T-helper 1 cell treated with Interleukin-12 subunit alpha and Interleukin-12 subunit beta and Interleukin-4 antibody, amounts not matched to agents 30 ng/mL and 1 ng/mL, for 36 hours (primary cell): ENCODE measurements around the gene CHSY3. TPM values are rescaled to one million over a fixed set of nuclear protein-coding genes. Genes with fewer than 3 reads are reported as not detected.

ENCODE experiments used
- intact Hi-C: fragments of 100-400 bp; cut with micrococcal nuclease; formaldehyde crosslinking; loops from one replicate; pipeline ENCODE4 v1.15.1; 2024
- total RNA-seq: library from RNA; stranded (reverse); gene quantifications from 2 replicates; pipeline ENCODE4 v1.2.3, GENCODE V29; 2022

The CHSY3 gene
- total RNA-seq, 1 donor from 2014 or later: not detected

DNA sequence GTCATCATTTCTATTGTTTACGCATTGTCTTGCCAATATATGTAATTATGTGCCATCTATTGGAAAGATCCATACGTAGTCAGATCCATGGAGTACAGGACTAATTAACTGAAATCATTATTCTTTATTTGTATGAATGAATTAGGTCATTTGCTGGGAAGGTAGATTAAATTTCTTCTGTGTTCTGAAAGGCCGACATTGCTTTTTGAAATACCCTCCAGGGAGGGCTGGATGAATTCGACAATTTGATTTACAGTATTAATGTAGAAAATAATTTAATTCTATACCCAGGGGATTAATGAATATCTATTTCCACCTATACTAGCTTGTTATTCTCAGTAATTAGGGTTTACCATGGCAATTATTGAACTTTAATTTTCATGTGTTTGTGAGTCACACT, 117.6 kb downstream of the CHSY3 start:
- intact Hi-C loops: no loop called here

DNA sequence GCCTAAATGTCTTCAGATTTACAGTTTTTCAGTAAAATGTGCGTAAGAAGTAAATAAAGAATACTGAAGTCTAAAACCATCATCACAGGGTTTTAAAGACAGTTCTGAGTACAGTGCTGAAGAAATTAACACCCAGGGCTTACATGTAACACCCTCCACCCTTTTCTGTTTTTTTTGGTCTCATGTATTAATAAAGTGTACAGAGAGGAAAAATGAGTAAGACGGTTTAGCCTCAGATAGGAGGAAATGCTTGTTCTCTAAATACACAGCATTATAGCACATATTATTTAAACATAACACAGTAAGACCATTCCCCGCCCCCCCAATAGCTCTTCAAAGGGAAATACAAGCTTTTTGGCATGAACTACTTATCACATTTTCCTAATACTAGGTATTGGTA, 119.3 kb downstream of the CHSY3 start:
- intact Hi-C loops: no loop called here

DNA sequence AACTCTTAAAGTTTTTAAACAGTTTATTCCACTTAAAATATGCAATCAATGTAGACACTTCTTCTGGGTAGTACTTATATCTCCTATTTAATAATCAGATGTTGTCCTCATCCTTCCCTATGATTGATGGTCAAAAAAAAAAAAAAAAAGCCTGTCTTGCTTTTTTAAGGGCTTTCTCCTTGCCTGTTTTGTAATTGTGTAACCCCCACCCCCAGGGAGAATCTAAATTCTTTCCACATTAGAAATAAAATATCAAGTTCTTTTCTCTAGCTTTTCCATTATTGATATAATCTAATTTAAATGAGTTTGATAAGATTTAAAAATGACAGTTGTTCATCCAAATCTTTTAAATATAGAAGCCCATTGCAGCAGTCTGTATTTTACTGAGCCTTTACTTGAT, 119.7 kb downstream of the CHSY3 start:
- intact Hi-C loops: no loop called here

DNA sequence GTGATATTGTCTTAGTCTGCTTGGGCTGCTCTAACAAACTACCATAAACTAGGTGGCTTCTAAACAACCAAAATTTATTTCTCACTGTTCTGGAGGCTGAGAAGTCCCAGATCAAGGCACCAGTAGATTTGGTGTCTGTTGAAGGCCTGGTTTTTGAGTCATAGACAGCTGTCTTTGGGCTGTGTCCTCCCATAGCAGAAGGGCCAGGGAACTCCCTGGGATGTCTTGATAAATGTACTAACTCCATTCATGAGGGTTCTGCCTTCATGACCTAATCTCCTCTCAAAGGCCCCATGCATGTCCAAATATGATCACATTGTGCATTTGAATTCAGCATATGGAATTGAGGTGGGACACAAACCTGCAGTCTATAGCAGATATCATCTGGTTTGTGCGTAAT, 121.2 kb downstream of the CHSY3 start:
- intact Hi-C loops: no loop called here

DNA sequence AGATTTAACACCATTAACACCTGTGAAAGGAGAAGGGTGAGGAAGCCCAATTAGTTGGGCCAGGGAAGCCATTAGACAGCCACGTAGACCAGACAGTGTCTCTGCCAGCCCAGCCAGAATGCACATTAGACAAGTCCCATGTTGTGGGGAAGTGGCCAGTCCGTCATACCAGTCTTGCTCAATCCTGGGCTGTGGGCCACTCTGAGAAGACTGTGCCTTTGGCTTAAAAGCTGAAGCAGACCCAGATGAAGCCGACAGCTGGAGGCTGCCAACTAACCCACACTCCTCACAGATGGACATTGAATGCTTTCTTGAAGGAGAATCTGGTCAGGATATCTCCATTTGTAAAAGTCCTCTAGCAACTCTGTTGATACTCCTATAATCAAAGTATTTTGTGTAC, 128.5 kb downstream of the CHSY3 start:
- intact Hi-C loops: no loop called here

DNA sequence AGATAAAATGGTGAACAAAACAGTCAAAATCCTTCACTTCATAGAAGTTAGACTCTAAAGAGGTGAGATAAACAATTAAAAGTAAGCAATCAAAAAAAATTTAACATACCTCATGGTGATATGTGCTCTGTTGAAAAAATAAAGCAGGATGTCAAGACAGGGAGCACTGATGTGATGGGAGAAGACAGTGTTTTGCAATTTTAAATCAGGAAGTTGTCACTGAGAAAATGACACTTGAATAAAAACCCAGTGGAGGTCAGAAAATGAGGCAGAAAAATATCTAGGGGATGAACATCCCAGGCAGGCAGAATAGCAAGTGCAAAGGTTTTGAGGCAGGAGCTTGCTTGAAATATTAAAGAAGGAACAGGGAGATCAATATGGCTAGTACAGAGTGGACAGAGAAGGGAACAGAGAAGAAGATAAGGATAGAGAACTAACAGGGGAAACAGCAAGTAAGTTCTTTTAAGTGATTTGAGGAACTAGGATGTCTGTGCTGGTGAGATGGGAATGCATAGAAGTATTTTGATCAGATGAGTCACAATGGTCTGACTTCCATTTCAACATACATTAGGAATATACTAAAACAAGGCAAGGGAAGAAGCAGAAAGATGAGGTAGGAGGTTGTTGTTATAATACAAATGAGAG, 130.4 kb downstream of the CHSY3 start:
- intact Hi-C loops: no loop called here

DNA sequence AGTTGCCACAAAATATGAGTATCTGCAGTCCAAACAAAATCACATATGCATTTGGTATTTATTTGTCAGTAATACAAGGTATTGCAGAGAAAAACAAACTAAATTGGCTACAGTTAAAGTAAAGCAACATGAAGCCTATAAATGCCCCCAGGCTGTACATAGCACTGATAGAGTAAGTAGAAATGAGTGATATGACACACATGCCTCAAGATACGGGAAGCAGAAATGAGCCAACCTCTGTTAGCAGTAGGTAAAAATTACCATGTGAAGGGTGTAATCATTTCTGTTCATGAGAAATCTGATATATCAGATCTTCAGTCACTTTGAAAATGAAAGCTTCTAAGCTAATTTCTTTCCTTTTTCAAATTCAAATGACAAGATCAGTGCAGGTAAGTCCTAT, 131.1 kb downstream of the CHSY3 start:
- intact Hi-C loops: no loop called here

DNA sequence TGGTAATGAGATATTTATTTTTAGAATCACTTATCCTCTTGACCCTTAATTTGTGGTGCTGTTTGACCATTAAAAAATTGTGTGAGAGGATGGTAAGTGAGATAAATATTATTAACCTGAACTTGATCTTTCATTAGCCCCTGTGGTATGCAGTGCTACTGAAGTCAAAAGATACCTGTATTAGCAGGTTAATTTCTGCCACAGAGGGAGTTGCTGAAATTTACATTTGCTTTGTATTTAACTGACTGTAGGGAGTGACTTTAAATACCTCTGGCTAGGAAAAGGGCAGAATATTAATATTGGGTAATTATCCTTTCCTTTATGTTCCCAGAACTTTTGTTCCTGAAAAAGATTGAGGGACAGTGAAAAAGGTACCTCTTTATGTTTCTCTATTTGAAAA, 133.6 kb downstream of the CHSY3 start:
- intact Hi-C loops: no loop called here

DNA sequence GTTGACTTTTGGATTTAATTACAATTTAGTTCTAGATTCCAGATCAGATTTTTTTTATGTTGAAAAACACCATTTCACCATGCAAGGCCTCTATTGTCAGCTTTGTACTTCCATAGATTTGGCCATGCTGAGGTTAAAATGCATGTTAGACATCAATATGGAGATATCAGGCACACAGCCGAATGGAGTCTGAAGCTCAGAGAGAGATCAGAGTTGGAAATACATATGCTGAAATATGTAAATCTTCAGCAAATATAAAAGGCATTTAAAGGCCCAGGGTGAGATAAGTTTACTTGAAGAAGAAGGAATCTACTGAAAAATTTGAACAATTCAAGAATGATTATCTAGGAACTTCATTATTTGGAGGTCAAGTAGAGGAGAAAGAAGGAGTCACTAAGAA, 139.6 kb downstream of the CHSY3 start:
- intact Hi-C loops: no loop called here

DNA sequence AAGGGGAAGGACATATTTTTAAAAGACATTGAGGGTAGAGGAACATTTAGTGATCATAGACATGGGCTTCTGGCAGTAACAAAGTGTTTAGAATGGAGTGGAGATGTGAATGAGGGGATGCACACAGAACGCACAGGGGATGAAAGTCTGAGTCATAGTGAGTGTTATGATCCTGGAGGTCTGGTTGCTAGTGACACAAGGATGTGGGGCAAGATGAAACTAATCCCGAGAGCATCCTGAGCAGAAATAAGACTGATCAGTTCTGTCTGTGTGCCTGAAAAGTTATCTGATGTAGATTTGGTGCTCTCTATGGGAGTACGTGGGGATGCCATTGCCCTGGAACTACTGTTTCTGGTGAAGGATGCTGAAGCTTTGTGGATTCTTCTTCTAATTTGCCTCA, 141.1 kb downstream of the CHSY3 start:
- intact Hi-C loops: no loop called here

DNA sequence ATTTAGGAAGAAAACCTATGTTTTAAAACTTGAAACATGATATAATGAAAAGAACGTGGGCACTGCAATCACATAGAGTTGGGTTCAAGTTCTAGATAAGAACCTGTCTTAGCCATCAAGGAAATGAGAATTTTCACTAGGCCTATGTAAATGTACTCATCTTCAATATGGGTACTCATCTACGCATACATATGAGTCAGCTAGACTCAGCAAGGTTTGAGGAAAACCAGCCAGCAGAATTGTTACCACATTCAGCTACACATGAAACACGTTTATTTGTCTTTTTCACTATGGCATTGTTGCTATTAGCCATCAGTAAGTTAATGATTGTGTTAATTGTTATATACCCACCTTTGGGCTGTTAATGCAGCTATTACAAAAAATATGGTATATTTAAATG, 146.3 kb downstream of the CHSY3 start:
- intact Hi-C loops: no loop called here

DNA sequence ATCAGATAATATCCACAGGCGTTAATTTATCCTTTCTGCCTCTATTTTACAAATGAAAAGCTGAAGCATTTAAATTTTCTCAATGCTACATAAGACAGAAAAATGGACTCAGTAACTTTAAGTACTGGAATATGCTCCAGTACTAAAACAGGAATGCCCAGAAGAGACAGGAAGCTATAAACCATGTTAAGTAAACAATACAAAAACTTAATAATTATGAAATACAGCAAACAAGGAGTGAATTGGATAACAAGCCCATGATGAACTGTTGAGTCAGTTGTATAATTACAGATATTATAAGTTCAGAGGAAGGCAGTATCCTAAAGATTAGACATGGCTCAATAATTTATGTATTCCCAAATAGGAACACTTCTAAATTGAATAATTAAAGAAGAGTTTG, 148.5 kb downstream of the CHSY3 start:
- intact Hi-C loops: no loop called here

DNA sequence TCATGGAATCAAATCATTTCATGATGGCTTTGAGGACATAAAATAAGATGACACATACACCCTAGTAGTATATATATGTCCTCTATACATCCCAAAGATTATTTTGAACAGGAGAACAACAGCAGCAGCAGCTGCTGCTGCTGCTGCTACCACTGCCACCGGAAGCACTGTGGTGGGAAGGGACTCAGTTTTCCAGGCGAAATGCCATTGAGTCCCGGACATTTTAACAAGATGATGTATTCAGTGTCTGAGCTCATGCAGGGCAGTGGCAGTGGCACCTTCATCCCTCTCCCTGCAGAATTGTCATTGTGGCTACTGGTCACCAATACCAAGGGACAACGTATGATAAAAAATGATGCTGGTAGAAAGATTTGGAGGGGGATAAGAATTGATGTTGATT, 151.3 kb downstream of the CHSY3 start:
- intact Hi-C loops: no loop called here

DNA sequence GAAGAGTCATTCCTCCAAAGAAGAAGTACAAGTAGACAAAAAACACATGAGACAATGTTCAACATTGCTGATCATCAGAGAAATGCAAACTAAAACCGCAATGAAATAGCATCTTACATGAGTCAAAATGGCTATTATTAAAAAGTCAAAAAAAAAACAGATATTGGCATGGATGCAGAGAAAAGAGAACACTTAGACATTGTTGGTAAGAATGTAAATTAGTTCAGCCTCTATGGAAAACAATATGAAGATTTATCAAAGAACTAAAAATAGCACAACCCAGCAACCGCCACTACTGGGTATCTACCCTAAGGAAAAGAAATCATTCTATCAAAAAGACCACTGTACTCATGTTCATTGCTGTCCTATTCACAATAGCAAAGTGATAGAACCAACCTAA, 157.5 kb downstream of the CHSY3 start:
- intact Hi-C loops: no loop called here

DNA sequence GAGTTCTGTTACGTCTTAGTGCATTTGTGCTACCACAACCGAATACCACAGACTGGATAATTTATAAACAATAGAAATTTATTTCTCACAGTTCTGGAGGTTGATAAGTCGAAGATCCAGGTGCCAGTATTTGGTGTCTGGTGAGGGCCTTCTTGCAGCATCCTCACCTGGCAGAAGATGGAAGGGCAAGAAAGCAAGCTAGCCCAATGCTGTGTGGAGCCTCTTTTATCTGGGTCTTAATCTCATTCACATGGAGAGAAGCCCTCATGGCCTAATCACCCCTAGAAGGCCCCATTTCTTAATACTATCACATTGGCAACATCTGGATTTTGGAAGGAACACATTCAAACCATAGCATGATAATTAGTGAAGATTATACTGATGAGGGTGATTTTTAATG, 159.3 kb downstream of the CHSY3 start:
- intact Hi-C loops: no loop called here

DNA sequence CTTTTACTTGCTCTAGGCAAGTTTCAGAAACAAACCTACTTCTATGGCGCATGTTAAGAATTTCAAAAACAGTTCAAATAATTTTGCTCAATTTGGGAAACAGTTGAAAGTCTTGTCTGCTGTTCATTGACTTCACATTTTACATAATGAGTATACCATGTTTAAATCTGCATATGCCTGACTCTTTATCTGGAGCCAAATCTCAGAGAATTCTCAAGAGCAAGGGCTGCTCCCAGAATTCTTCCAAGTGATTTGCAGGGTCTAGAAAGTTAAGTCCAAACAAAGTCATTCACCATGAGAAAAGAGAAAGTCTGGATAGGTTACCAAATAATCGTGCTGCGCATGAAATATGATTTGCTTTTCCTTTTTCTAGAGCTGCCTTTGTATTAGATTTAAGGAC, 160.2 kb downstream of the CHSY3 start:
- intact Hi-C loops: no loop called here

DNA sequence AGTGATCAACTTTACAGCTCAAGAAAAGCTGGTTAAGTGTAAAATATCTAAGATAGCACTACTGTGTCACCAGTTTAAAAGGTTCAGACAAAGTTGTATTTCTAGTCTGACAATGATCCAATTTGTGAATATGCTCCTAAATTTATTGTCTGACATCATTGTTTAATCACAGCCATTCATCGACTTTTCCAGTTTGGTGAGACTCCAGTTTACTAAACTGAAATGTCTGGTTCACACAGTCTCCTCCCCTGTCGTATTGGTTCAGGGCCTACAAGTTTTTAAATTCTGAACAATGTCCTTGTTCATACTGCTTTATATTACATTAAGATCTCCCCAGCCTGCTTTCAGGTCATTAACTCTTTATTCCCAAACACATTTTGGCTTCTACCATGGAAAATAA, 161.4 kb downstream of the CHSY3 start:
- intact Hi-C loops: no loop called here

DNA sequence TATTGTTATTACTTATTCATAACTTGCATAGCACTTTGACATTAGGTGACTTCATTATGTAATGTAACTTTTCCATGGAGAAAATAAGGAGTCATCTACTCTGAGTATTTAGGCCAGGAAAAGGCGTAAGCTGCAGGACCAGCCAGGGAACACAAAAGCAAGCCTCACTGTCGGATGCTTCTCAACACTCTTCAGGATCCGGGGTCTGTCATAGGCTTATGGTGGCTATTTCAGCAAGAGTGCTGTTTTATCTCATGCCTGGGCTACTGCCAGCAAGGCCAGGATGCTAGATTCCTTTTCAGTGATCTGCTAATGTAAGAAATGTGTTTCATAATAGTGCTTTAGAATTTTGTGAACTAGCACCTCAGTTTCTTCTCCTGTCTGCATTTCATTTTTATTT, 162.4 kb downstream of the CHSY3 start:
- intact Hi-C loops: no loop called here

DNA sequence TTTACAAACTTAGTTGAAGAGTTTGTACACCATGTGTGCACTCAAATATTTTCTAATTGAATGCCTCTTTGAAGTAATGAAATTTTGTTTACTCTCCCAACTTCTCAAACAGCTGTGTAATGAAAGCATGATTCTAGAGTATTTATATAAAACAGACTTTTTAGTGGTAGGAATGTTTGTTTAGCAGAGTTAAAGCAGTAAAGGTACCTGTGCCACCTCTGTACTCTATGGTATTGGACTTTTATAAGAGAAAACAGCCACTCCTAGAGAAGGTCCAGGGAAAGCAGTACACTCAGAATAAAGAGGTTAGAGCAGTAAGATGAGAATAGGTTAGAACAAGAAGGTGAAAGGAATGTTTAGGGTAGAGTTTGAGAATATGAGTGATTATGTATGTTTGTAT, 163.1 kb downstream of the CHSY3 start:
- intact Hi-C loops: no loop called here

DNA sequence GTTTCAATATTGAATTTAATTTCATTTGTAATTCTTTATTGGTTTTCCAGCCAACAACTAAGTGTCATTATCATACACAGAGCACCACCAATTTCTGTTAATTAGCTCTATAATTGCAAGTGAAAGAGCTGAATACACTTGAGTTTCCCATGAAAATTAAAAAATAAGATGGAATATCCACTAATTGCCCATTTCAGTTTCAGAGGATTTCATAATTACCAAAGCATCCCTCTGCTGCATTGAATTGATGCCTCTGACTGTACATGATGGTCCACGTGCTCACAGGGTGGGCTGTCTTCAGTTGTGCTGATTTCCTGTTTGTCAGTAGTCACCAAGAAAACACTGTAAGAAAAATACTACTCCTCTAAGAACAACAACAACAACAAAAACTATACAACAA, 163.8 kb downstream of the CHSY3 start:
- intact Hi-C loops: no loop called here

DNA sequence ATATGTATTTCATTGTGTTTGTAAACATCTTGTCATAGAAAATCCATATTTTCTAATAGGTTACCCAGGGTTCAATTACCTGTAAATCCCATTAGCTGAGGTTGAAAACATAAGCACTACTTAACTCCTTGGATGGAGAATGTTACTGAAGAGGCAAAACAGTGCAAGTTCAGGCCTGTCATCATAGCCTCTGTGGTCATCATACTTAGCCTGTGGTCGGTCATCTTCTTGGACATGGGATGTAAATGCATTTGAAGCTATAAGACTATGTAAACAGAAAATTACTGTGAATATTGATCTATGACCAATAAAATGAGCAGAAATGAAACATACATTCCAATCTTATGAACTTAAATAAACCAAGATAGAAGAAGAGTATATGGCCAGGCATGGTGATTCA, 164.7 kb downstream of the CHSY3 start:
- intact Hi-C loops: no loop called here

DNA sequence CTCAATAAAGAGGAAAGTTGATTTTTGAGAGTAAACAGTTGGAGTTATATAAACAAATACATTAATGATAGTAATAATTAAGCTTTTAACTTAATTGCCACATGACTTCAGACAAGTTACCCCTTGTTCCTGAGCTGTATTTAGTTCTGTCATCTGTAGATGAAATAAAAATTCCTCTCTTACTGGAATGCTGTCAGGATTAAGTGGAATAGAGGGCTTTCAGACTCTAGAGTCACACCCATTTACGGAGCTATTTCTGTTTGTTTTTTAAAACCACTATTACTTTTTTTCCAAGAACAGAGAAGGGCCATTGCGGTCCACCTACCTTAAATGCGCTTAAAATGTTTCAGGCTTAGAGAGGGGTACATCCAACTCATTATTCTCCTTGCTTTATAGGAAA, 170.6 kb downstream of the CHSY3 start:
- intact Hi-C loops: no loop called here

DNA sequence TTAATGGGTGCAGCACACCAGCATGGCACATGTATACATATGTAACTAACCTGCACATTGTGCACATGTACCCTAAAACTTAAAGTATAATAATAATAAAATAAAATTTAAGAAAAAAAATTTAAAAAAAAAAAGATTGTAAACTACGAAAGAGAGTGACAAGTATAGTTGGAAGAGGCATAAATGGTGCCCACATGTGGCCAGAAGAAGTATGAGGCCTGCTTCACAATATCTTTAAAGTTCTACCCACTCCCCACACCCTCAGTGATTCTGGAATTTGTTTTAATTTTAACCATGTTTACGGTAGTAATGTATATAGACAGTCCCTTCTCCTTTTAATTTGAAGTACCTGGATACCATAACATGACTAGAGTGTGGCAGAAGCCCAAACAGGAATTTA, 172.7 kb downstream of the CHSY3 start:
- intact Hi-C loops: no loop called here

DNA sequence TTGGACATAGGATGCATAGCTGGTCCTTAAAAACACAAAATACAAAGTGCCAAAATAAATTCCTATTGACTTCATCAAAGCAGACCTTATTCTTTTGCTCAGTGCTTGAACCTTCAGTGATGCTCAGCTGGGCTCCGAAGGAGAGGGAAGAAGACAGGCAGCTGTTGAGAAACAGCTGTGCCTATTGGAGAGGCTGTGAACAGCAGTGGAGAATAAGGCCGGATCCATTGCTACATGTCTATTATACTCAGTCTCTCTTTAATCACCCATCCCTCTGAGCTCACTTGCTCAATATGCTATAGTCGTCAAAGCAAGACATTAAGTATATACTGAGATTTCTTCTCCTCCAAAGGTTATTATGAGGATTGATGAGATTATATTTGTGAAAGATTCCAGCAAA, 174.4 kb downstream of the CHSY3 start:
- intact Hi-C loops: no loop called here
